Neural progenitor cell (in vitro differentiated cells): ENCODE data around the gene GOSR2. TPM values are rescaled to one million over a fixed set of nuclear protein-coding genes. Genes with fewer than 3 reads are reported as not detected.

ENCODE experiments used
- DNase-seq: peaks from one replicate; pipeline ENCODE4 v3.0.0-alpha.2; 2016; ENCODE audit warnings: low spot score
- H2AFZ ChIP-seq: fragments of 200-600 bp; sonication (generic); replicated peaks from 2 replicates; pipeline ENCODE4 v1.6.1; 2016; ENCODE audit warnings: antibody characterized with exemption
- H3F3A ChIP-seq: fragments of 200-600 bp; sonication (generic); 2 replicates; pipeline ENCODE4 v1.6.1; 2016; ENCODE audit warnings: antibody characterized with exemption, low read depth
- H3K27ac ChIP-seq: fragments of 200-600 bp; sonication (generic); 2 replicates; pipeline ENCODE4 v1.5.1; 2016; ENCODE audit warnings: mild to moderate bottlenecking
- H3K27me3 ChIP-seq: fragments of 200-600 bp; sonication (generic); 2 replicates; pipeline ENCODE4 v1.6.1; 2016; ENCODE audit warnings: mild to moderate bottlenecking, moderate library complexity
- H3K36me3 ChIP-seq: fragments of 200-600 bp; sonication (generic); 2 replicates; pipeline ENCODE4 v1.5.1; 2016
- H3K4me1 ChIP-seq: fragments of 200-600 bp; sonication (generic); 2 replicates; pipeline ENCODE4 v1.6.1; 2016; ENCODE audit warnings: mixed run types
- H3K4me2 ChIP-seq: fragments of 200-600 bp; sonication (generic); 2 replicates; pipeline ENCODE4 v1.6.1; 2016
- H3K4me3 ChIP-seq: fragments of 200-600 bp; sonication (generic); 2 replicates; pipeline ENCODE4 v1.5.1; 2016
- H3K79me2 ChIP-seq: fragments of 200-600 bp; sonication (generic); 2 replicates; pipeline ENCODE4 v1.6.1; 2016; ENCODE audit warnings: low read depth
- H3K9ac ChIP-seq: fragments of 200-600 bp; sonication (generic); 2 replicates; pipeline ENCODE4 v1.6.1; 2016
- H3K9me3 ChIP-seq: fragments of 200-600 bp; sonication (generic); 2 replicates; pipeline ENCODE4 v1.5.1; 2016; ENCODE audit warnings: low read depth
- H4K20me1 ChIP-seq: fragments of 200-600 bp; sonication (generic); 2 replicates; pipeline ENCODE4 v1.6.1; 2016; ENCODE audit warnings: low read depth
- H3K27ac Mint-ChIP-seq: 3 replicates; pipeline ENCODE4 v1.8.0; 2021; ENCODE audit warnings: mixed read lengths
- H3K27me3 Mint-ChIP-seq: 2 replicates; pipeline ENCODE4 v1.8.0; 2022; ENCODE audit warnings: low read depth, mild to moderate bottlenecking, inconsistent platforms, moderate library complexity, mixed read lengths; ENCODE audit not compliant: insufficient read depth
- H3K36me3 Mint-ChIP-seq: 3 replicates; pipeline ENCODE4 v1.8.0; 2021; ENCODE audit warnings: mixed read lengths
- H3K4me1 Mint-ChIP-seq: 3 replicates; pipeline ENCODE4 v1.8.0; 2021; ENCODE audit warnings: mixed read lengths
- H3K4me3 Mint-ChIP-seq: 3 replicates; pipeline ENCODE4 v1.8.0; 2021; ENCODE audit warnings: mild to moderate bottlenecking, moderate library complexity, mixed read lengths
- H3K9me3 Mint-ChIP-seq: 3 replicates; pipeline ENCODE4 v1.8.0; 2020; ENCODE audit warnings: mixed read lengths
- CTCF ChIP-seq: fragments of 200-600 bp; sonication (generic); IDR thresholded peaks from 2 replicates; pipeline ENCODE4 v1.5.1; 2017; ENCODE audit warnings: antibody characterized with exemption, mild to moderate bottlenecking
- EZH2 ChIP-seq: fragments of 200-600 bp; sonication (generic); IDR thresholded peaks from 2 replicates; pipeline ENCODE4 v1.6.1; 2017; ENCODE audit warnings: antibody characterized with exemption, mild to moderate bottlenecking, moderate library complexity
- EZH2phosphoT487 ChIP-seq: fragments of 200-600 bp; sonication (generic); IDR thresholded peaks from 2 replicates; pipeline ENCODE4 v1.6.1; 2017; ENCODE audit warnings: antibody characterized with exemption
- total RNA-seq: library from RNA; depleted of rRNA; stranded (reverse); fragments of >200 nt; gene quantifications from 2 replicates; pipeline ENCODE4 v1.2.3, GENCODE V29; 2015; ENCODE audit warnings: low replicate concordance

Gene GOSR2
- total RNA-seq, 1 donor from 2014 or later: 33.6 TPM

DNA sequence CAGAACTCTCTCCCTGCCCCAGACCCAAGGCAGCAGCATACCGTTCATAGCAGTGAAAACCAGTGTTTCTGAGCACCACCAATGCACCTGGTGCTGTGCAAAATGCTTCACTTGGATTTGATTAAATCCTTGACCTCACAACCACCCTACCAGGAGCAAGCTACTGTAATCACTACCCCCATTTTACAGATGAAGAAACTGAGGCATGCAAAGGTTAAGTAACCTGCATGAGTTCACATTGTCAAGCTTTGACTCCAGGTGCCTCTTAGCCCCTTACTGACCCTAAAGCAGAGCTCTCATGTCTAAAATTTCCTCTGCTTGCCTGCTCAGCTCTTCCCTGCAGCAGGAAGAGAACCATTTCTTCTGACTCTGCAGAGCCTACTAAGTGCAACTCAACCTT lies 34.2 kb upstream of the GOSR2 start:
- peaks cover 12% of the 10 kb centered on the region for H3K4me1 ChIP-seq
- peaks cover 18% of the 10 kb centered on the region for H3K4me1 Mint-ChIP-seq
- no peak overlapping the region for H2AFZ ChIP-seq
- no peak overlapping the region for H3K4me3 ChIP-seq
- H3K4me2 ChIP-seq: no peak overlapping the region
- no peak overlapping the region for H3K4me3 Mint-ChIP-seq
- no peaks in the 10 kb centered on the region for H3K9me3 Mint-ChIP-seq
- no peak for DNase-seq
- no peaks in the 10 kb centered on the region for H3K36me3 Mint-ChIP-seq
- H3K27ac Mint-ChIP-seq: no peak overlapping the region
- H3K79me2 ChIP-seq: no peaks in the 10 kb centered on the region
- no peaks in the 10 kb centered on the region for H3K9me3 ChIP-seq
- H3K36me3 ChIP-seq: no peaks in the 10 kb centered on the region
- H3K27me3 Mint-ChIP-seq: peaks cover 19% of the 10 kb centered on the region
- H3F3A ChIP-seq: no peaks in the 10 kb centered on the region
- no peak overlapping the region for H3K9ac ChIP-seq
- TF ChIP-seq EZH2 (no peak), CTCF (no peak), EZH2phosphoT487 (no peak)
- H4K20me1 ChIP-seq: no peaks in the 10 kb centered on the region
- no peak overlapping the region for H3K27ac ChIP-seq
- no peaks in the 10 kb centered on the region for H3K27me3 ChIP-seq

- no peaks in the 10 kb centered on the region for H4K20me1 ChIP-seq
- H3K4me3 ChIP-seq: no peak overlapping the region
- peak overlapping the region; percentile 32 for H2AFZ ChIP-seq
- no peak for TF ChIP-seq CTCF
- Mint-ChIP-seq H3K9me3 (no peaks in the 10 kb centered on the region), H3K36me3 (no peaks in the 10 kb centered on the region), H3K27me3 (peaks cover 20% of the 10 kb centered on the region), H3K4me1 (peaks cover 12% of the 10 kb centered on the region), H3K27ac (peak overlapping the region; percentile 69), H3K4me3 (no peak overlapping the region)
- no peaks in the 10 kb centered on the region for H3K9me3 ChIP-seq
- H3K36me3 ChIP-seq: no peaks in the 10 kb centered on the region
- no peaks in the 10 kb centered on the region for H3F3A ChIP-seq
- H3K4me1 ChIP-seq: peaks cover 13% of the 10 kb centered on the region
- no peak overlapping the region for H3K27ac ChIP-seq
- no peaks in the 10 kb centered on the region for H3K79me2 ChIP-seq
- peak overlapping the region; percentile 40 for H3K4me2 ChIP-seq
- DNase-seq: no peak
- H3K27me3 ChIP-seq: no peaks in the 10 kb centered on the region
- H3K9ac ChIP-seq: no peak overlapping the region
These were observed 33.4 kb upstream of the GOSR2 start for GRCh38 chr17:46889519-46889918.

GRCh38 chr17:46889992-46890564 lies 32.9 kb upstream of the GOSR2 start:
- Histone ChIP-seq H2AFZ (peak overlapping the region; percentile 32), H4K20me1 (no peaks in the 10 kb centered on the region), H3F3A (no peaks in the 10 kb centered on the region), H3K4me3 (no peak overlapping the region), H3K79me2 (no peaks in the 10 kb centered on the region), H3K27me3 (no peaks in the 10 kb centered on the region), H3K9ac (no peak overlapping the region), H3K4me1 (peaks cover 15% of the 10 kb centered on the region), H3K36me3 (no peaks in the 10 kb centered on the region), H3K27ac (no peak overlapping the region), H3K4me2 (peak overlapping the region; percentile 40), H3K9me3 (no peaks in the 10 kb centered on the region)
- no peaks in the 10 kb centered on the region for H3K9me3 Mint-ChIP-seq
- TF ChIP-seq EZH2 (no peak), CTCF (peak; percentile 9), EZH2phosphoT487 (no peak)
- H3K27ac Mint-ChIP-seq: peak overlapping the region; percentile 87
- H3K4me3 Mint-ChIP-seq: no peak overlapping the region
- H3K27me3 Mint-ChIP-seq: peaks cover 22% of the 10 kb centered on the region
- no peaks in the 10 kb centered on the region for H3K36me3 Mint-ChIP-seq
- peaks cover 12% of the 10 kb centered on the region for H3K4me1 Mint-ChIP-seq
- peak; percentile 46 for DNase-seq
